Measurements from ENCODE around the gene MRPS22. TPM values are rescaled to one million over a fixed set of nuclear protein-coding genes. Genes with fewer than 3 reads are reported as not detected.

Gene MRPS22
- total and polyA plus RNA-seq, 2 donors (not counting 3 experiments of a cell fraction or from before 2014, with no cell fraction given), result 33.8 to 45.6 TPM

- dilution Hi-C loops (cut with MboI; ENCODE audit: extremely low pct_ligation_motif_present, low sequenced_read_pairs), result no loop called here
Observed at GRCh38 chr3:139388077-139388476, 44.3 kb downstream of the MRPS22 start.

GRCh38 chr3:139388821-139389551 is 45.2 kb downstream of the MRPS22 start:
- Histone ChIP-seq H3K79me2 (ENCODE audit: control insufficient read depth, insufficient read depth, low read length) (peaks cover 53% of the 10 kb centered on the region), H3K27ac (ENCODE audit: insufficient read depth, low read depth, low read length) (peak overlapping the region; percentile 86), H3K4me3 (replicated peaks in 1 of 3; ENCODE audit: insufficient read depth in 1 of 3, low read depth in 1 of 3, low read length in 3 of 3) (peak overlapping the region; percentile 60 to 100 (median 98)), H3K9me3 (replicated peaks; ENCODE audit: control insufficient read depth, insufficient read depth, low read length) (no peaks in the 10 kb centered on the region), H3K9me1 (replicated peaks; ENCODE audit: control insufficient read depth, extremely low read depth, insufficient read depth, low read length) (no peaks in the 10 kb centered on the region), H4K20me1 (replicated peaks; ENCODE audit: control insufficient read depth, extremely low read depth, insufficient read depth, low read length) (peaks cover 6% of the 10 kb centered on the region), H3K9ac (replicated peaks; ENCODE audit: extremely low read depth, insufficient read depth, low read length) (peak overlapping the region; percentile 98), H2AFZ (ENCODE audit: low read depth, low read length) (peak overlapping the region; percentile 20), H3K36me3 (ENCODE audit: control insufficient read depth in 2 of 2, extremely low read depth in 1 of 2, insufficient read depth in 2 of 2, low read length in 2 of 2) (no peaks in the 10 kb centered on the region), H3K27me3 (ENCODE audit: control insufficient read depth in 2 of 2, insufficient read depth in 2 of 2, low read length in 2 of 2) (peaks cover 4 to 5% of the 10 kb centered on the region in 2 experiments), H3K4me2 (ENCODE audit: insufficient read depth, low read length) (peak overlapping the region; percentile 87), H3K4me1 (ENCODE audit: control insufficient read depth, extremely low read depth, insufficient read depth, low read length) (peaks cover 5% of the 10 kb centered on the region)
- BruUV-seq (replicated peaks), result TSS peak; percentile 67
- intact Hi-C loops (cut with micrococcal nuclease) (loop anchor here (1.0 to 5.0 kb wide), 3 partner anchors 45 to 1553 kb away; partner anchors contain the start of genes MRPS22 and RBP1), dilution Hi-C loops (cut with MboI; ENCODE audit: extremely low pct_ligation_motif_present, low sequenced_read_pairs) (no loop called here)
- FAIRE-seq (no peak), DNase-seq (ENCODE audit: low read depth, low spot score) (no peak)
- POLR2A ChIA-PET, result interaction anchor here (1.0 kb wide), 1 partner anchor 45 kb away, joined by 4 read pairs; the partner anchor contains the start of gene MRPS22
- CTCF ChIA-PET, result interaction anchor here (1.2 to 3.1 kb wide), 6 partner anchors 13 to 690 kb away, joined by 3 to 16 read pairs (median 4); no protein-coding TSS in a partner anchor
- TF ChIP-seq GATA2 (IDR thresholded peaks at IDR 0.05; ENCODE audit: insufficient read depth, insufficient read length, low read depth, low read length), result no peak
- TF ChIP-seq POLR2AphosphoS5 (IDR thresholded peaks at IDR 0.05; ENCODE audit: insufficient read depth, low read depth, low read length), result no peak
- TF ChIP-seq FOS (IDR thresholded peaks at IDR 0.05; ENCODE audit: borderline replicate concordance, insufficient read depth, low read length), result no peak
- no peak for TF ChIP-seq POLR2A (IDR thresholded peaks at IDR 0.05; ENCODE audit: low read depth, low read length)
- no peak for TF ChIP-seq CTCF (IDR thresholded peaks at IDR 0.05; ENCODE audit: extremely low read depth in 1 of 2, insufficient read depth in 1 of 2, low read depth in 1 of 2, low read length in 2 of 2)
- no peak for TF ChIP-seq JUN (IDR thresholded peaks at IDR 0.05; ENCODE audit: borderline replicate concordance, insufficient read depth, insufficient read length, low read depth)
- TF ChIP-seq EZH2 (IDR thresholded peaks at IDR 0.05; ENCODE audit: borderline replicate concordance, low read depth, low read length, severe bottlenecking), result no peak
- TF ChIP-seq MAX (IDR thresholded peaks at IDR 0.05; ENCODE audit: insufficient read depth, insufficient read length), result no peak

More at GRCh38 chr3:139388077-139388476, 44.3 kb downstream of the MRPS22 start:
- DNase-seq (ENCODE audit: low read depth, low spot score) (no peak), FAIRE-seq (no peak)
- H3K27me3 ChIP-seq (ENCODE audit: control insufficient read depth in 2 of 2, insufficient read depth in 2 of 2, low read length in 2 of 2), result no peaks in the 10 kb centered on the region
- peak overlapping the region; percentile 87 for H3K4me2 ChIP-seq (ENCODE audit: insufficient read depth, low read length)
- intact Hi-C loops (cut with micrococcal nuclease), result loop anchor here (5.0 kb wide), 1 partner anchor 149 kb away; the partner anchor contains the start of gene RBP1
- H3K9me3 ChIP-seq (replicated peaks; ENCODE audit: control insufficient read depth, insufficient read depth, low read length), result no peaks in the 10 kb centered on the region
- no peak overlapping the region for H3K27ac ChIP-seq (ENCODE audit: insufficient read depth, low read depth, low read length)
- no peaks in the 10 kb centered on the region for H3K9me1 ChIP-seq (replicated peaks; ENCODE audit: control insufficient read depth, extremely low read depth, insufficient read depth, low read length)
- H3K36me3 ChIP-seq (ENCODE audit: control insufficient read depth in 2 of 2, extremely low read depth in 1 of 2, insufficient read depth in 2 of 2, low read length in 2 of 2), result no peaks in the 10 kb centered on the region
- peaks cover 5% of the 10 kb centered on the region for H3K4me1 ChIP-seq (ENCODE audit: control insufficient read depth, extremely low read depth, insufficient read depth, low read length)
- no peak overlapping the region for H3K9ac ChIP-seq (replicated peaks; ENCODE audit: extremely low read depth, insufficient read depth, low read length)
- H4K20me1 ChIP-seq (replicated peaks; ENCODE audit: control insufficient read depth, extremely low read depth, insufficient read depth, low read length), result peaks cover 6% of the 10 kb centered on the region
- no TSS peak for BruUV-seq (replicated peaks)
- H3K79me2 ChIP-seq (ENCODE audit: control insufficient read depth, insufficient read depth, low read length), result peaks cover 60% of the 10 kb centered on the region
- ChIA-PET POLR2A (no interaction called here), CTCF (interaction anchor here (1.5 to 3.1 kb wide), 2 partner anchors 25 to 34 kb away, joined by 3 to 16 read pairs; no protein-coding TSS in a partner anchor)
- TF ChIP-seq FOS (IDR thresholded peaks at IDR 0.05; ENCODE audit: borderline replicate concordance, insufficient read depth, low read length), result no peak
- no peak for TF ChIP-seq MAX (IDR thresholded peaks at IDR 0.05; ENCODE audit: insufficient read depth, insufficient read length)
- H2AFZ ChIP-seq (ENCODE audit: low read depth, low read length), result no peak overlapping the region
- peak overlapping the region in 1 of 3 experiments; percentile 100 for H3K4me3 ChIP-seq (replicated peaks in 1 of 3; ENCODE audit: insufficient read depth in 1 of 3, low read depth in 1 of 3, low read length in 3 of 3)

Measured in endothelial cell of umbilical vein (primary cell).